ENCODE data around the gene DGAT2.

The DGAT2 gene

GRCh38 chr11:75820645-75821044 lies 52.1 kb downstream of the DGAT2 start:
- no peaks in the 10 kb centered on the region for H3K36me3 ChIP-seq (ENCODE audit: control insufficient read depth in 1 of 2, insufficient read depth in 2 of 2, low read length in 2 of 2)
- H3K4me3 ChIP-seq (ENCODE audit: low read depth in 1 of 2, low read length in 2 of 2): no peak overlapping the region
- H3K9ac ChIP-seq (ENCODE audit: low read depth in 1 of 2, low read length in 2 of 2): no peak overlapping the region
- no peaks in the 10 kb centered on the region for H3K9me3 ChIP-seq (ENCODE audit: control insufficient read depth in 1 of 2, low read length in 2 of 2)
- no peaks in the 10 kb centered on the region for H3K27me3 ChIP-seq (ENCODE audit: control insufficient read depth in 1 of 2, insufficient read depth in 2 of 2, low read length in 2 of 2)
- H3K4me1 ChIP-seq (ENCODE audit: control insufficient read depth in 1 of 2, insufficient read depth in 2 of 2, low read length in 2 of 2): peaks cover 24 to 43% of the 10 kb centered on the region in 2 donors
- no peak overlapping the region for H3K27ac ChIP-seq (ENCODE audit: low read depth, low read length)

GRCh38 chr11:75821202-75821601 lies 52.6 kb downstream of the DGAT2 start:
- Histone ChIP-seq H3K36me3 (ENCODE audit: control insufficient read depth in 1 of 2, insufficient read depth in 2 of 2, low read length in 2 of 2) (no peaks in the 10 kb centered on the region), H3K27me3 (ENCODE audit: control insufficient read depth in 1 of 2, insufficient read depth in 2 of 2, low read length in 2 of 2) (no peaks in the 10 kb centered on the region), H3K9ac (ENCODE audit: low read depth in 1 of 2, low read length in 2 of 2) (no peak overlapping the region), H3K27ac (ENCODE audit: low read depth, low read length) (no peak overlapping the region), H3K4me1 (ENCODE audit: control insufficient read depth in 1 of 2, insufficient read depth in 2 of 2, low read length in 2 of 2) (peaks cover 21 to 42% of the 10 kb centered on the region in 2 donors), H3K4me3 (ENCODE audit: low read depth in 1 of 2, low read length in 2 of 2) (no peak overlapping the region), H3K9me3 (ENCODE audit: control insufficient read depth in 1 of 2, low read length in 2 of 2) (no peaks in the 10 kb centered on the region)

- peaks cover 9 to 35% of the 10 kb centered on the region in 2 donors for H3K4me1 ChIP-seq (ENCODE audit: control insufficient read depth in 1 of 2, insufficient read depth in 2 of 2, low read length in 2 of 2)
- no peak overlapping the region for H3K27ac ChIP-seq (ENCODE audit: low read depth, low read length)
- H3K4me3 ChIP-seq (ENCODE audit: low read depth in 1 of 2, low read length in 2 of 2): no peak overlapping the region
- no peaks in the 10 kb centered on the region for H3K9me3 ChIP-seq (ENCODE audit: control insufficient read depth in 1 of 2, low read length in 2 of 2)
- H3K27me3 ChIP-seq (ENCODE audit: control insufficient read depth in 1 of 2, insufficient read depth in 2 of 2, low read length in 2 of 2): no peaks in the 10 kb centered on the region
- no peak overlapping the region for H3K9ac ChIP-seq (ENCODE audit: low read depth in 1 of 2, low read length in 2 of 2)
- H3K36me3 ChIP-seq (ENCODE audit: control insufficient read depth in 1 of 2, insufficient read depth in 2 of 2, low read length in 2 of 2): no peaks in the 10 kb centered on the region
These were observed 54.0 kb downstream of the DGAT2 start for GRCh38 chr11:75822541-75822940.

- Histone ChIP-seq H3K9me3 (ENCODE audit: control insufficient read depth in 1 of 2, low read length in 2 of 2) (no peaks in the 10 kb centered on the region), H3K27ac (ENCODE audit: low read depth, low read length) (no peak overlapping the region), H3K4me3 (ENCODE audit: low read depth in 1 of 2, low read length in 2 of 2) (no peak overlapping the region), H3K9ac (ENCODE audit: low read depth in 1 of 2, low read length in 2 of 2) (no peak overlapping the region), H3K36me3 (ENCODE audit: control insufficient read depth in 1 of 2, insufficient read depth in 2 of 2, low read length in 2 of 2) (no peaks in the 10 kb centered on the region), H3K27me3 (ENCODE audit: control insufficient read depth in 1 of 2, insufficient read depth in 2 of 2, low read length in 2 of 2) (no peaks in the 10 kb centered on the region), H3K4me1 (ENCODE audit: control insufficient read depth in 1 of 2, insufficient read depth in 2 of 2, low read length in 2 of 2) (peaks cover 9 to 34% of the 10 kb centered on the region in 2 donors)
These were observed 54.8 kb downstream of the DGAT2 start for GRCh38 chr11:75823415-75823814.

- H3K9me3 ChIP-seq (ENCODE audit: control insufficient read depth in 1 of 2, low read length in 2 of 2): no peaks in the 10 kb centered on the region
- no peaks in the 10 kb centered on the region for H3K36me3 ChIP-seq (ENCODE audit: control insufficient read depth in 1 of 2, insufficient read depth in 2 of 2, low read length in 2 of 2)
- H3K4me3 ChIP-seq (ENCODE audit: low read depth in 1 of 2, low read length in 2 of 2): no peak overlapping the region
- H3K27me3 ChIP-seq (ENCODE audit: control insufficient read depth in 1 of 2, insufficient read depth in 2 of 2, low read length in 2 of 2): no peaks in the 10 kb centered on the region
- peaks cover 9 to 34% of the 10 kb centered on the region in 2 donors for H3K4me1 ChIP-seq (ENCODE audit: control insufficient read depth in 1 of 2, insufficient read depth in 2 of 2, low read length in 2 of 2)
- no peak overlapping the region for H3K27ac ChIP-seq (ENCODE audit: low read depth, low read length)
- H3K9ac ChIP-seq (ENCODE audit: low read depth in 1 of 2, low read length in 2 of 2): no peak overlapping the region
These were observed 55.4 kb downstream of the DGAT2 start for GRCh38 chr11:75823946-75824345.

GRCh38 chr11:75826461-75827230 lies 58.1 kb downstream of the DGAT2 start:
- no peak overlapping the region for H3K27ac ChIP-seq (ENCODE audit: low read depth, low read length)
- no peaks in the 10 kb centered on the region for H3K36me3 ChIP-seq (ENCODE audit: control insufficient read depth in 1 of 2, insufficient read depth in 2 of 2, low read length in 2 of 2)
- no peak overlapping the region for H3K4me3 ChIP-seq (ENCODE audit: low read depth in 1 of 2, low read length in 2 of 2)
- H3K9me3 ChIP-seq (ENCODE audit: control insufficient read depth in 1 of 2, low read length in 2 of 2): no peaks in the 10 kb centered on the region
- peaks cover 9 to 18% of the 10 kb centered on the region in 2 donors for H3K4me1 ChIP-seq (ENCODE audit: control insufficient read depth in 1 of 2, insufficient read depth in 2 of 2, low read length in 2 of 2)
- no peaks in the 10 kb centered on the region for H3K27me3 ChIP-seq (ENCODE audit: control insufficient read depth in 1 of 2, insufficient read depth in 2 of 2, low read length in 2 of 2)
- no peak overlapping the region for H3K9ac ChIP-seq (ENCODE audit: low read depth in 1 of 2, low read length in 2 of 2)

GRCh38 chr11:75827562-75827961 lies 59.0 kb downstream of the DGAT2 start:
- H3K27ac ChIP-seq (ENCODE audit: low read depth, low read length): no peak overlapping the region
- H3K9me3 ChIP-seq (ENCODE audit: control insufficient read depth in 1 of 2, low read length in 2 of 2): no peaks in the 10 kb centered on the region
- H3K9ac ChIP-seq (ENCODE audit: low read depth in 1 of 2, low read length in 2 of 2): no peak overlapping the region
- H3K4me1 ChIP-seq (ENCODE audit: control insufficient read depth in 1 of 2, insufficient read depth in 2 of 2, low read length in 2 of 2): peaks cover 9 to 20% of the 10 kb centered on the region in 2 donors
- no peaks in the 10 kb centered on the region for H3K36me3 ChIP-seq (ENCODE audit: control insufficient read depth in 1 of 2, insufficient read depth in 2 of 2, low read length in 2 of 2)
- no peaks in the 10 kb centered on the region for H3K27me3 ChIP-seq (ENCODE audit: control insufficient read depth in 1 of 2, insufficient read depth in 2 of 2, low read length in 2 of 2)
- H3K4me3 ChIP-seq (ENCODE audit: low read depth in 1 of 2, low read length in 2 of 2): no peak overlapping the region

- H3K9ac ChIP-seq (ENCODE audit: low read depth in 1 of 2, low read length in 2 of 2): no peak overlapping the region
- H3K4me1 ChIP-seq (ENCODE audit: control insufficient read depth in 1 of 2, insufficient read depth in 2 of 2, low read length in 2 of 2): peaks cover 0 to 7% of the 10 kb centered on the region in 2 donors
- no peaks in the 10 kb centered on the region for H3K36me3 ChIP-seq (ENCODE audit: control insufficient read depth in 1 of 2, insufficient read depth in 2 of 2, low read length in 2 of 2)
These were observed 63.4 kb downstream of the DGAT2 start for GRCh38 chr11:75831915-75832502.

GRCh38 chr11:75834728-75835127 lies 66.2 kb downstream of the DGAT2 start:
- H3K9ac ChIP-seq (ENCODE audit: low read depth in 1 of 2, low read length in 2 of 2): no peak overlapping the region
- peaks cover 0 to 4% of the 10 kb centered on the region in 2 donors for H3K4me1 ChIP-seq (ENCODE audit: control insufficient read depth in 1 of 2, insufficient read depth in 2 of 2, low read length in 2 of 2)
- H3K27ac ChIP-seq (ENCODE audit: low read depth, low read length): no peak overlapping the region

More at GRCh38 chr11:75831915-75832502, 63.4 kb downstream of the DGAT2 start:
- Histone ChIP-seq H3K9me3 (ENCODE audit: control insufficient read depth in 1 of 2, low read length in 2 of 2) (no peaks in the 10 kb centered on the region), H3K27me3 (ENCODE audit: control insufficient read depth in 1 of 2, insufficient read depth in 2 of 2, low read length in 2 of 2) (no peaks in the 10 kb centered on the region), H3K4me3 (ENCODE audit: low read depth in 1 of 2, low read length in 2 of 2) (no peak overlapping the region), H3K27ac (ENCODE audit: low read depth, low read length) (no peak overlapping the region)

GRCh38 chr11:75836417-75836816 lies 67.8 kb downstream of the DGAT2 start:
- no peaks in the 10 kb centered on the region for H3K36me3 ChIP-seq (ENCODE audit: control insufficient read depth in 1 of 2, insufficient read depth in 2 of 2, low read length in 2 of 2)
- H3K9ac ChIP-seq (ENCODE audit: low read depth in 1 of 2, low read length in 2 of 2): no peak overlapping the region
- H3K27ac ChIP-seq (ENCODE audit: low read depth, low read length): no peak overlapping the region
- H3K4me1 ChIP-seq (ENCODE audit: control insufficient read depth in 1 of 2, insufficient read depth in 2 of 2, low read length in 2 of 2): peaks cover 0 to 4% of the 10 kb centered on the region in 2 donors
- H3K9me3 ChIP-seq (ENCODE audit: control insufficient read depth in 1 of 2, low read length in 2 of 2): no peaks in the 10 kb centered on the region
- H3K4me3 ChIP-seq (ENCODE audit: low read depth in 1 of 2, low read length in 2 of 2): no peak overlapping the region
- H3K27me3 ChIP-seq (ENCODE audit: control insufficient read depth in 1 of 2, insufficient read depth in 2 of 2, low read length in 2 of 2): no peaks in the 10 kb centered on the region

More at GRCh38 chr11:75834728-75835127, 66.2 kb downstream of the DGAT2 start:
- H3K4me3 ChIP-seq (ENCODE audit: low read depth in 1 of 2, low read length in 2 of 2): no peak overlapping the region
- no peaks in the 10 kb centered on the region for H3K27me3 ChIP-seq (ENCODE audit: control insufficient read depth in 1 of 2, insufficient read depth in 2 of 2, low read length in 2 of 2)
- no peaks in the 10 kb centered on the region for H3K9me3 ChIP-seq (ENCODE audit: control insufficient read depth in 1 of 2, low read length in 2 of 2)
- no peaks in the 10 kb centered on the region for H3K36me3 ChIP-seq (ENCODE audit: control insufficient read depth in 1 of 2, insufficient read depth in 2 of 2, low read length in 2 of 2)
